ENCODE results near the gene RANBP10. TPM values are rescaled to one million over a fixed set of nuclear protein-coding genes. Genes with fewer than 3 reads are reported as not detected.

The RANBP10 gene
- total RNA-seq, 2 donors from 2014 or later, result 11.1 to 22.8 TPM

DNA sequence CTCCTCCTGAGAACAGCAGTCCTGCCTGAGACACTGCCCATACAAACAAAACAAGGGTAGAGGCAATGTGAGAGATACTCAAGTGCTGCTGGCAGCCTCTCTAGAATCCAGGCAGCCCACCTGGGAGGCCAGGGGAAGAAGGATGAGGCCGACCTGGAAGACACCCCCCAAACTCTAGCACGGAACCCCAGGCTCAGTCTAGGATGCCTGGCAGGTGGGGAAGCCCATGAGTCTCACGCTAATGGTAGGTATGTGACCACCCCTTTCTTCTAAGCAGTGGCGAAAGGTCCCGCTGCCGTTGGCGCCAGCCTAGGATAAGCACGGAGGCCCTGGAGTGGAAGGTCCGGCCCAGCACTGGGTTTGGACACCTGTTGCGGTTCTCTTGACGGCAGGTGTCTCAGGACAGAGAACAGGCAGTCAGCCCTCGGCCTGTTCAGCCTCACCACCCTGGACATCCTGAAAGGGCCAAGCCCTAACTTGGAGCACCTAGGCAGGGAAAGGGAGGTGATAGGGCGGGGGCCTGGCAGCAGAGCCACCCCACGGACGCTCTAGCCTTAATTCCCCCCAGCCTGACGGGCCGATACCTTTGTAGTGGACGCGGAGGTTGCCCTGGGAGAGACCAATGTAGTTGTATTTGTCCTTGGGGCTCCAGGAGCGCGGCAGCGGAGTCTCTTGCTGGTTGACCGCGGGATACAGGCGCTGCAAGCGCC lies 487 bp downstream of the RANBP10 start:
- intact Hi-C loops (cut with DNase I), result loop anchor here (10.0 kb wide), 1 partner anchor 131 kb away; no protein-coding TSS in a partner anchor
- Histone ChIP-seq H3K9me3 (no peaks in the 10 kb centered on the region), H3K27ac (peak overlapping the region; percentile 81 to 86), H3K4me1 (replicated peaks) (peaks cover 14% of the 10 kb centered on the region), H3K36me3 (no peaks in the 10 kb centered on the region), H3K27me3 (replicated peaks; ENCODE audit: insufficient read depth) (no peaks in the 10 kb centered on the region), H3K4me3 (peak overlapping the region; percentile 94 to 98)
- DNase-seq (ENCODE audit: low spot score), result no peak
- TF ChIP-seq, protein P1, sequence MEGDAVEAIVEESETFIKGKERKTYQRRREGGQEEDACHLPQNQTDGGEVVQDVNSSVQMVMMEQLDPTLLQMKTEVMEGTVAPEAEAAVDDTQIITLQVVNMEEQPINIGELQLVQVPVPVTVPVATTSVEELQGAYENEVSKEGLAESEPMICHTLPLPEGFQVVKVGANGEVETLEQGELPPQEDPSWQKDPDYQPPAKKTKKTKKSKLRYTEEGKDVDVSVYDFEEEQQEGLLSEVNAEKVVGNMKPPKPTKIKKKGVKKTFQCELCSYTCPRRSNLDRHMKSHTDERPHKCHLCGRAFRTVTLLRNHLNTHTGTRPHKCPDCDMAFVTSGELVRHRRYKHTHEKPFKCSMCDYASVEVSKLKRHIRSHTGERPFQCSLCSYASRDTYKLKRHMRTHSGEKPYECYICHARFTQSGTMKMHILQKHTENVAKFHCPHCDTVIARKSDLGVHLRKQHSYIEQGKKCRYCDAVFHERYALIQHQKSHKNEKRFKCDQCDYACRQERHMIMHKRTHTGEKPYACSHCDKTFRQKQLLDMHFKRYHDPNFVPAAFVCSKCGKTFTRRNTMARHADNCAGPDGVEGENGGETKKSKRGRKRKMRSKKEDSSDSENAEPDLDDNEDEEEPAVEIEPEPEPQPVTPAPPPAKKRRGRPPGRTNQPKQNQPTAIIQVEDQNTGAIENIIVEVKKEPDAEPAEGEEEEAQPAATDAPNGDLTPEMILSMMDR (IDR thresholded peaks at IDR 0.05), result peak in 1 of 4 experiments; percentile 9
- TF ChIP-seq POLR2A (IDR thresholded peaks at IDR 0.05), result no peak
- under 1% methylated on average over 24 of the region's 26 CpGs for WGBS

DNA sequence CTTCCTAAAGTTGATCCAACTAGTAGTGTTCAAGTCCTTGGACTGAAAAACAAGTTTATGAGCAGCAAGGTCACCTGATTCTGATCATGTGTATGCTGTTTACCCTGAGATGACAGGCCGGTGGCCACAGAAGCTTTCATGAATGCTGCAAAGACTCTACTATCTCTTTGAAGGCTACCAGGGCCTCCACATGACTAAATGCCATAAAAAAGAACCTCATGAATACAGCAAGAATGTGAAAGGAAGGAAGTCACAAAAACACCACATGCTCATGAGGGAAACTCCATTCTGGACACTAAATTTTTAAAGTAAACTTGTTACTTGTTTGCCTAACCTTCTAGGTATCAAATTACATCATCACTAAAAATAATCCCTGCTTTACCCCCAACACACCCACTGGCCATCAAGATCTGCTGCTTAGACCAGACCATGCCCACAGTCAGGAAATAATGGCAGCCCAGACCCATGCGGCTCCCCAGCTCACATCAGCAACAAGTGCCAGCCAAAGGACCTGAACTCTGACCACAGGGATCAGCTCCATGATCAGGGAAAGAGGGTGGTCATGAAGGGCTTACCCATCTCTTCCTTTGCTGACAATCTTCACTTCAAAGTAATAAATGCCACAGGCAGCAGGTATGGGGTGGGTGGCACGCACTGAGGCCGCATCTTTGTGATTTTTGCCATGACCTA lies 1.4 kb downstream of the RANBP10 start:
- Histone ChIP-seq H3K4me1 (replicated peaks) (peaks cover 14% of the 10 kb centered on the region), H3K27me3 (replicated peaks; ENCODE audit: insufficient read depth) (no peaks in the 10 kb centered on the region), H3K4me3 (peak overlapping the region; percentile 94 to 98), H3K36me3 (no peaks in the 10 kb centered on the region), H3K27ac (peak overlapping the region in 1 of 2 donors; percentile 81), H3K9me3 (no peaks in the 10 kb centered on the region)
- WGBS, result 71% methylated on average over 4 of the region's 4 CpGs
- intact Hi-C loops (cut with DNase I), result loop anchor here (10.0 kb wide), 1 partner anchor 130 kb away; no protein-coding TSS in a partner anchor
- TF ChIP-seq POLR2AphosphoS5 (IDR thresholded peaks at IDR 0.05) (no peak), POLR2A (IDR thresholded peaks at IDR 0.05) (no peak)
- DNase-seq (ENCODE audit: low spot score), result no peak

DNA sequence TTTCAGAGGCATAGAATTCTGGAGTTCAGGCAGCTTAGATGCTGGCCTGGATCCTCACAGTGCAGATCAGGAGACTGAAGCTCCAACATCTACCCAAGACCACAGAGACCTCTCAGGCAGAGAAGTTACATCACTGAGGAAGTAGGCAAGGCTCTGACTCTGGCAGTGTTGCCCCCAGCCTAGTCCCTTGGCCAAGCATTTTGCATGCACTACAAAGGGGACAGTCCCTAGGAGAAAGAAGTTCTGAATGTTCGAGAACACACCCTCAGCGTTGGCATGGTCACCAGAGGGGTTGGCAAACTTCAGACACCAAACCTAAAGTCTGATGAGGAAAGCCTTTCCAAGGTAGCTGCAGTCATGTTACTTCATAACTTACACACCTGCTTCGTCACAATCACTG lies 2.5 kb downstream of the RANBP10 start:
- H3K4me1 ChIP-seq (replicated peaks), result peaks cover 14% of the 10 kb centered on the region
- intact Hi-C loops (cut with DNase I), result loop anchor here (10.0 kb wide), 1 partner anchor 129 kb away; no protein-coding TSS in a partner anchor
- no peaks in the 10 kb centered on the region for H3K36me3 ChIP-seq
- WGBS, result 87% methylated on average over 3 of the region's 3 CpGs
- TF ChIP-seq POLR2AphosphoS5 (IDR thresholded peaks at IDR 0.05), result no peak
- H3K9me3 ChIP-seq, result no peaks in the 10 kb centered on the region
- H3K4me3 ChIP-seq, result no peak overlapping the region
- DNase-seq (ENCODE audit: low spot score), result no peak
- no peaks in the 10 kb centered on the region for H3K27me3 ChIP-seq (replicated peaks; ENCODE audit: insufficient read depth)
- H3K27ac ChIP-seq, result no peak overlapping the region

DNA sequence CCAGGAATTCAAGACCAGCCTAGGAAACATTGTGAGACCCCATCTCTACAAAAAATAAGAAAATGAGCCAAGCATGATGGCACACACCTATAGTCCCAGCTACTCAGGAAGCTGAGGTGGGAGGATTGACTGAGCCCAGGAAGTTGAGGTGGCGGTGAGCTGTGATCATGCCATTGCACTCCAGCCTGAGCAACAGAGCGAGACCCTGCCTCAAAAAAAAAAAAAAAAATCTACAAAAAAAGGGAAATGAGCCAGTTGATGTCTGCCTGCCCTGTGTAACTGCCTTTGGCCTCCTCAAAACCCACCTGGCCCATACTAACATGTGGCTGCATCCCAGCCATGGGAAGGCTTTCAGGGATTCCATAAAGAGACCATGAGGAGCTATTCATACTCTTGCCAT lies 4.5 kb downstream of the RANBP10 start:
- intact Hi-C loops (cut with DNase I), result loop anchor here (10.0 kb wide), 1 partner anchor 127 kb away; no protein-coding TSS in a partner anchor
- peaks cover 14% of the 10 kb centered on the region for H3K4me1 ChIP-seq (replicated peaks)
- no peak for TF ChIP-seq POLR2A (IDR thresholded peaks at IDR 0.05)
- no peak for TF ChIP-seq POLR2AphosphoS5 (IDR thresholded peaks at IDR 0.05)
- TF ChIP-seq, protein P1 (IDR thresholded peaks at IDR 0.05), result no peak

GRCh38 chr16:67801241-67801640 lies 5.1 kb downstream of the RANBP10 start:
- intact Hi-C loops (cut with DNase I), result loop anchor here (10.0 kb wide), 1 partner anchor 126 kb away; no protein-coding TSS in a partner anchor
- H3K27ac ChIP-seq, result no peak overlapping the region
- no peak for TF ChIP-seq POLR2A (IDR thresholded peaks at IDR 0.05)
- TF ChIP-seq, protein P1 (IDR thresholded peaks at IDR 0.05), result no peak
- no peak for TF ChIP-seq POLR2AphosphoS5 (IDR thresholded peaks at IDR 0.05)
- WGBS, result 100% methylated on average over 1 of the region's 1 CpG
- peaks cover 14% of the 10 kb centered on the region for H3K4me1 ChIP-seq (replicated peaks)
- H3K27me3 ChIP-seq (replicated peaks; ENCODE audit: insufficient read depth), result no peaks in the 10 kb centered on the region
- H3K9me3 ChIP-seq, result no peaks in the 10 kb centered on the region
- H3K36me3 ChIP-seq, result no peaks in the 10 kb centered on the region
- H3K4me3 ChIP-seq, result no peak overlapping the region
- DNase-seq (ENCODE audit: low spot score), result no peak

More for the DNA sequence above, 4.5 kb downstream of the RANBP10 start:
- 100% methylated on average over 2 of the region's 2 CpGs for WGBS
- DNase-seq (ENCODE audit: low spot score), result no peak
- Histone ChIP-seq H3K9me3 (no peaks in the 10 kb centered on the region), H3K4me3 (no peak overlapping the region), H3K36me3 (no peaks in the 10 kb centered on the region), H3K27ac (no peak overlapping the region), H3K27me3 (replicated peaks; ENCODE audit: insufficient read depth) (no peaks in the 10 kb centered on the region)
